Prostate gland (tissue), 2 donors: Measurements from ENCODE around the gene GIPR.

Experiments used
- CTCF ChIP-seq, 4 experiments: fragments of 200-600 bp in 2 of 4; fragments of 450-650 bp in 2 of 4; sonication (generic) in 2 of 4; IDR thresholded peaks; 1 replicate in 3 of 4; 2 replicates in 1 of 4; pipeline ENCODE4 v1.5.1; 2016 to 2019; ENCODE audit warnings: antibody characterized with exemption in 4 of 4, mild to moderate bottlenecking in 2 of 4, moderate library complexity in 2 of 4
- POLR2A ChIP-seq: fragments of 450-650 bp; IDR thresholded peaks from one replicate; pipeline ENCODE4 v1.6.1; 2016; ENCODE audit warnings: antibody characterized with exemption, mild to moderate bottlenecking
- POLR2AphosphoS5 ChIP-seq: sonication (generic); formaldehyde crosslinking; IDR thresholded peaks from one replicate; pipeline ENCODE4 v1.6.1; 2017; ENCODE audit warnings: antibody characterized with exemption

- TF ChIP-seq POLR2AphosphoS5, result no peak
- no peak for TF ChIP-seq POLR2A
- no peak for TF ChIP-seq CTCF (IDR thresholded peaks at IDR 0.05)
Observed at GRCh38 chr19:45650722-45651121, 17.3 kb upstream of the GIPR start.
